Activated naive CD4-positive, alpha-beta T cell treated with anti-CD3 and anti-CD28 coated beads, Interleukin-2, amount 50 U/mL, for 24 hours (primary cell): ENCODE measurements around the gene NAP1L4.

Experiments
- H3K27ac Mint-ChIP-seq: one replicate; pipeline ENCODE4 v1.8.0; 2021; ENCODE audit warnings: mild to moderate bottlenecking, mixed read lengths
- H3K27me3 Mint-ChIP-seq: one replicate; pipeline ENCODE4 v1.8.0; 2021; ENCODE audit warnings: mixed read lengths
- H3K36me3 Mint-ChIP-seq: one replicate; pipeline ENCODE4 v1.8.0; 2021; ENCODE audit warnings: mixed read lengths
- H3K4me1 Mint-ChIP-seq: one replicate; pipeline ENCODE4 v1.8.0; 2021; ENCODE audit warnings: mixed read lengths
- H3K4me3 Mint-ChIP-seq: one replicate; pipeline ENCODE4 v1.8.0; 2021; ENCODE audit warnings: mild to moderate bottlenecking, mixed read lengths
- H3K9me3 Mint-ChIP-seq: one replicate; pipeline ENCODE4 v1.8.0; 2021; ENCODE audit warnings: mixed read lengths

Gene NAP1L4

GRCh38 chr11:2961080-2961479, 31.0 kb downstream of the NAP1L4 start:
- no peaks in the 10 kb centered on the region for H3K27me3 Mint-ChIP-seq
- peaks cover 24% of the 10 kb centered on the region for H3K4me1 Mint-ChIP-seq
- peaks cover 17% of the 10 kb centered on the region for H3K36me3 Mint-ChIP-seq
- H3K27ac Mint-ChIP-seq = peak overlapping the region; percentile 68
- no peak overlapping the region for H3K4me3 Mint-ChIP-seq
- H3K9me3 Mint-ChIP-seq = no peaks in the 10 kb centered on the region

- Mint-ChIP-seq H3K36me3 (peaks cover 17% of the 10 kb centered on the region), H3K27ac (no peak overlapping the region), H3K27me3 (no peaks in the 10 kb centered on the region), H3K4me3 (no peak overlapping the region), H3K9me3 (no peaks in the 10 kb centered on the region), H3K4me1 (peaks cover 23% of the 10 kb centered on the region)
These were observed 32.0 kb downstream of the NAP1L4 start for GRCh38 chr11:2960139-2960538.

- Mint-ChIP-seq H3K4me3 (no peak overlapping the region), H3K4me1 (peaks cover 19% of the 10 kb centered on the region), H3K27me3 (no peaks in the 10 kb centered on the region), H3K9me3 (no peaks in the 10 kb centered on the region), H3K36me3 (peaks cover 11% of the 10 kb centered on the region), H3K27ac (no peak overlapping the region)
These were observed 33.9 kb downstream of the NAP1L4 start for GRCh38 chr11:2958251-2958650.

- no peak overlapping the region for H3K4me3 Mint-ChIP-seq
- H3K4me1 Mint-ChIP-seq = peaks cover 13% of the 10 kb centered on the region
- H3K27ac Mint-ChIP-seq = no peak overlapping the region
- no peaks in the 10 kb centered on the region for H3K27me3 Mint-ChIP-seq
- H3K9me3 Mint-ChIP-seq = no peaks in the 10 kb centered on the region
- H3K36me3 Mint-ChIP-seq = peaks cover 6% of the 10 kb centered on the region
These were observed 36.1 kb downstream of the NAP1L4 start for GRCh38 chr11:2955906-2956476.

GRCh38 chr11:2954263-2954662, 37.9 kb downstream of the NAP1L4 start:
- Mint-ChIP-seq H3K36me3 (peaks cover 11% of the 10 kb centered on the region), H3K4me1 (peaks cover 20% of the 10 kb centered on the region), H3K4me3 (no peak overlapping the region), H3K9me3 (no peaks in the 10 kb centered on the region), H3K27me3 (no peaks in the 10 kb centered on the region), H3K27ac (peak overlapping the region; percentile 65)

- Mint-ChIP-seq H3K4me3 (no peak overlapping the region), H3K36me3 (peaks cover 11% of the 10 kb centered on the region), H3K9me3 (no peaks in the 10 kb centered on the region), H3K27ac (no peak overlapping the region), H3K27me3 (no peaks in the 10 kb centered on the region), H3K4me1 (peaks cover 32% of the 10 kb centered on the region)
These were observed 39.8 kb downstream of the NAP1L4 start for GRCh38 chr11:2952290-2952689.

- Mint-ChIP-seq H3K4me1 (peaks cover 38% of the 10 kb centered on the region), H3K27me3 (no peaks in the 10 kb centered on the region), H3K9me3 (no peaks in the 10 kb centered on the region), H3K27ac (peak overlapping the region; percentile 17), H3K36me3 (peaks cover 7% of the 10 kb centered on the region), H3K4me3 (no peak overlapping the region)
These were observed 40.7 kb downstream of the NAP1L4 start for GRCh38 chr11:2951231-2952110.

DNA sequence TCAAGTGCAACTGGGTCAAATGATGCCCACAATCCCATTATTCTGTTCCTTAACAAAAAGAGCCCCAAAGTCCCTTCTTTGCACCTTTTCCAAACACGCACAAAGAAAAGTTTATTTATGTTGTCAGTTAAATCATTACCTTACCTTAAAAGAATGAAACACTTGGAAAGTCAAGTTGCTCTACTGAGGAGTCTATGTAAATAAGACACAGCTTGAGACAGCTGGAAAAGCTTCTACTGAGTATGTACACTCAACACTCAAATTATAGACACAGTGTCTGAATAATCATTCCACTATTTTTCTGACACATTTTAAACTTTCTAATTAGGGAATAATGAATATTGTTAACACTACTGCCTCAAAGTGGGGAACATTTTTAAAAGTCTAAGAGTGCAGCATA, 41.3 kb downstream of the NAP1L4 start:
- Mint-ChIP-seq H3K4me1 (peaks cover 44% of the 10 kb centered on the region), H3K36me3 (peaks cover 7% of the 10 kb centered on the region), H3K27me3 (no peaks in the 10 kb centered on the region), H3K27ac (no peak overlapping the region), H3K9me3 (no peaks in the 10 kb centered on the region), H3K4me3 (no peak overlapping the region)

DNA sequence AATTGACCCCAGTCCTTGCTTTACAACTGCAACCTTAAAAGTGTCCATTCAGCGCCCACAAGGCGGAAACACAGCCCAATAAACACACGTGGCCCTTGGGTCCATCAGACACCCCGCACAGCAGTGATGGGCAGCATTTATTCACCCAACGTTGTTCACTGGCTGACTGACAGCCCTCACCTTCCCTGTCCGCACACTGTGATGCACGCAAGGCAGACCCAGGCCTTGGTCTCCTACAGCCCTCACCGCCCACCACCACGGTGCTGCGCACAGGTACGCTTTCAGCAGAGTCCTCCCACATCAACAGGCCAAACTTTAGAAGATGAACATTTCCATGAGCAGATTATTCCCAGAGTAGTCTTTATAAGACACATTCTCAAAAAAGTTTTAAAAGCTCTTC, 42.2 kb downstream of the NAP1L4 start:
- Mint-ChIP-seq H3K4me3 (no peak overlapping the region), H3K4me1 (peaks cover 53% of the 10 kb centered on the region), H3K9me3 (no peaks in the 10 kb centered on the region), H3K36me3 (peaks cover 7% of the 10 kb centered on the region), H3K27ac (peak overlapping the region; percentile 80), H3K27me3 (no peaks in the 10 kb centered on the region)

DNA sequence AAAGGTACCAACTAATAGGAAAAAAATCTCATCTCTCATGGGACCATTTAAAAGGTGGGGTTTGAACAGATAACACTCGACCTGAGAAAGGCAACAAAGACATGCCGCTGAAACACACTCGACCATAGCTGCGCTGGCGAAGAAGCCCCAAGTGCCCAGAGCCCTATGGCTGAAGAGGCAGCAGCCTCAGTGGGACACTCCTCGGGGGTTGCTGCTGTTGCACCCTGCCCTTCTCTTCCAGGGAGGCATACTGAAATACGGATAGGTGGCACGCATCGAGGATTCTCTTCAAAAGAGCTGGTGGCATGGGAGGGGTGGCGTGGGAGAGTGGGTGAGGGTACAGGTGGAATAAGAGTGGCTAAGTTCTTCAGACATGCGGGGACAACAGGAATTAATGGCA, 44.4 kb downstream of the NAP1L4 start:
- Mint-ChIP-seq H3K36me3 (peaks cover 7% of the 10 kb centered on the region), H3K27ac (peak overlapping the region; percentile 70), H3K9me3 (no peaks in the 10 kb centered on the region), H3K27me3 (no peaks in the 10 kb centered on the region), H3K4me1 (peaks cover 65% of the 10 kb centered on the region), H3K4me3 (no peak overlapping the region)

DNA sequence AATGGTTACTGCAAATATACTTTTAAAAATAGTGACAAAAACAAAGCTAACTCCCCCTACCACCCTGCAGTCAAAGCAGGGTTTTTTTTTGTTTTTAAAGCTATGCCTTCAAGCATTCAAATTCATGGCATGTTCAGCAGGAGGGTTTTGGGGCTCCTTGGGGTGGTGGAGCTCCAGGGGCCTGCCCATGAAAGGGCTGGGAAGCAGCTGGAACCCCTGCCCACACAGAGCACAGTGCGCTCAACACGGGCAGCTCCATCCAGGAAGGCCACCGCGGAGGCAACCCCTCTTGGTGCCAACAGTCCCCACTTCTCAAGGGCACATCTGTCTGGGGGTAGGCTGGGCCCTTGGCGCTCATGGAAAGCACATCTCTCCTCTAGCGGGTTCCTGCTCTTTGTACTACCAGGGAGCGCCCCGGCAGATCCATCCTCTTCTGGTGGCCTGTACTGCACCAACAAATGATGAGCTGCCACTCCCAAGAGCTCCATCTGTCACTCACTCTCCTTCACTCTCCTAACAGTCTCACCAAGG, 46.3 kb downstream of the NAP1L4 start:
- H3K4me3 Mint-ChIP-seq = no peak overlapping the region
- H3K27ac Mint-ChIP-seq = peak overlapping the region; percentile 68
- H3K4me1 Mint-ChIP-seq = peaks cover 55% of the 10 kb centered on the region
- no peaks in the 10 kb centered on the region for H3K27me3 Mint-ChIP-seq
- H3K9me3 Mint-ChIP-seq = no peaks in the 10 kb centered on the region
- H3K36me3 Mint-ChIP-seq = peaks cover 7% of the 10 kb centered on the region

DNA sequence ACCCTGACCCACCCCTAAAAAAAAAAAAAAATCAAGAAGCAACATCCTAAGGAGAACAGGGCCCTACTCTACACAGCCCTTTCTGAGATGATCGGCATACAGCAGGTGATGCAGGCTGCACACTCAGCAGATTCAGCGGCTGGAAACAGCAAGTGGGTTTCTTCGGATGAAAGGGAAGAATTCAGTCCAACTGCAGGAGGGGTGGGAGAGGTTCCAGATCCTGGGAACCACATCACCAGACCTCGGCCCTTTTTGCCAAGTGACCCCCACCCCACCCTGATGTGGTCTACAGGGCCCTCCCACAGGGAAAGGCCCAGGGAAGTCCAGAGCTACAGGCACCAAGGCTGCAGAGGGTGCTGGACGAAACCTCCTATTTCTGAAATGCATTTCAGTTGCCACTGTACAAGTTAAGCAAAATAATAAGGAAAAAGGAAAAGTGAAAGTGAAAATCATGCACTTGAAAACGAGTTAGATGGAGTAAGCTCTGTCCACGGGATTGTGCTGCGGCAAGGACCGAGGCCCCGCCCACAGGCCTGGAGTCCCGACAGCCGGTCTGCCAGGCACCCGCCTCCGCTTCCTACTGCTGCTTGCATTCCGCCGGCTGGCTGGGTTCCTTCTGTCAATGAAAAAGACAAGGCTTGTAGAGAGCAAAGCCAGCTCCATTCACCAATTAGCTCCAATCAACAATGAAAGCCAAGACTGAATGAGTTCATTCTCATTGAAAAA, 46.9 kb downstream of the NAP1L4 start:
- Mint-ChIP-seq H3K36me3 (peaks cover 5% of the 10 kb centered on the region), H3K4me1 (peaks cover 53% of the 10 kb centered on the region), H3K27ac (peak overlapping the region; percentile 59), H3K27me3 (no peaks in the 10 kb centered on the region), H3K4me3 (peak overlapping the region; percentile 23), H3K9me3 (no peaks in the 10 kb centered on the region)

- H3K27ac Mint-ChIP-seq = no peak overlapping the region
- peaks cover 51% of the 10 kb centered on the region for H3K4me1 Mint-ChIP-seq
- H3K27me3 Mint-ChIP-seq = no peaks in the 10 kb centered on the region
- H3K4me3 Mint-ChIP-seq = no peak overlapping the region
- peaks cover 2% of the 10 kb centered on the region for H3K36me3 Mint-ChIP-seq
- H3K9me3 Mint-ChIP-seq = no peaks in the 10 kb centered on the region
These were observed 47.6 kb downstream of the NAP1L4 start for GRCh38 chr11:2944530-2944929.

DNA sequence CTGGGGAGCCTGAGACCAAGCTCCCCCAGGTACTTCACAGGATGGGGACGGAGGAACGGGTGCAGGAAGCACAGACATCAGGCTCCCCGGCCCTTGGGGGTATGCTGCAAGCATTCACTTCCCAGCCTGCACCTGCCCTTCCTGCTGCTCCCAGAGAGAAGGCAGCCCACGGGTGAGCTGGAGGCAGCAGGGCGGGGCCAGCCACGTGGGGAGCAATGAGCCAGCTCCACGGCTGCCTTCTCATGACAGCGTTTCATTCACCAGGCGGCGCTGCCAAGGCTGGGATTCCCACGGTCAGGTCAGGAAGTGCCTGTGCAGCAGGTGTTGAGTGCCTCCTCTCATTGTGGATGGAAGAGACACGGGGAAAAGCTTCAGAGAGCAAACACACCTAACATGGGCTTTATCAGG, 48.4 kb downstream of the NAP1L4 start:
- peak overlapping the region; percentile 35 for H3K27ac Mint-ChIP-seq
- peaks cover under 1% of the 10 kb centered on the region for H3K36me3 Mint-ChIP-seq
- peaks cover 44% of the 10 kb centered on the region for H3K4me1 Mint-ChIP-seq
- H3K27me3 Mint-ChIP-seq = no peaks in the 10 kb centered on the region
- H3K9me3 Mint-ChIP-seq = no peaks in the 10 kb centered on the region
- no peak overlapping the region for H3K4me3 Mint-ChIP-seq

GRCh38 chr11:2942872-2943710, 49.0 kb downstream of the NAP1L4 start:
- H3K27ac Mint-ChIP-seq = peak overlapping the region; percentile 35
- peaks cover 44% of the 10 kb centered on the region for H3K4me1 Mint-ChIP-seq
- peaks cover 5% of the 10 kb centered on the region for H3K36me3 Mint-ChIP-seq
- no peak overlapping the region for H3K4me3 Mint-ChIP-seq
- H3K9me3 Mint-ChIP-seq = no peaks in the 10 kb centered on the region
- no peaks in the 10 kb centered on the region for H3K27me3 Mint-ChIP-seq
